Fibroblast of skin of abdomen (primary cell): Measurements from ENCODE around the gene MUC22.

ENCODE experiments used
- DNase-seq: peaks from one replicate; pipeline ENCODE4 v3.0.0-alpha.2; 2013

MUC22 gene

DNA sequence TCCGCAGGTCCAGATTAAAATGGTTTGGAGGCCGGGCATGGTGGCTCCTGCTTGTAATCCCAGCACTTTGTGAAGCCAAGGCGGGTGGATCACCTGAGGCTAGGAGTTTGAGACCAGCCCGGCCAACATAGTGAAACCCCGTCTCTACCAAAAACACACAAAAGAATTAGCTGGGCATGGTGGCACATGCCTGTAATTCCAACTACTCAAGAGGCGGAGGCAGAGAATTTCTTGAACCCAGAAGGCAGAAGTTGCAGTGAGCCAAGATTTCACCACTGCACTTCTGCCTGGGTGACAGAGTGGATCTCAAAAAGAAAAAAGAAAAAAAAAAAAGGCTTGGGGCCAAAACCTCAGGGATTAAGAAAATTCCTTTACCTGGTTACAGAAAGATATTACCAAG, 71.6 kb downstream of the MUC22 start:
- DNase-seq: no peak

DNA sequence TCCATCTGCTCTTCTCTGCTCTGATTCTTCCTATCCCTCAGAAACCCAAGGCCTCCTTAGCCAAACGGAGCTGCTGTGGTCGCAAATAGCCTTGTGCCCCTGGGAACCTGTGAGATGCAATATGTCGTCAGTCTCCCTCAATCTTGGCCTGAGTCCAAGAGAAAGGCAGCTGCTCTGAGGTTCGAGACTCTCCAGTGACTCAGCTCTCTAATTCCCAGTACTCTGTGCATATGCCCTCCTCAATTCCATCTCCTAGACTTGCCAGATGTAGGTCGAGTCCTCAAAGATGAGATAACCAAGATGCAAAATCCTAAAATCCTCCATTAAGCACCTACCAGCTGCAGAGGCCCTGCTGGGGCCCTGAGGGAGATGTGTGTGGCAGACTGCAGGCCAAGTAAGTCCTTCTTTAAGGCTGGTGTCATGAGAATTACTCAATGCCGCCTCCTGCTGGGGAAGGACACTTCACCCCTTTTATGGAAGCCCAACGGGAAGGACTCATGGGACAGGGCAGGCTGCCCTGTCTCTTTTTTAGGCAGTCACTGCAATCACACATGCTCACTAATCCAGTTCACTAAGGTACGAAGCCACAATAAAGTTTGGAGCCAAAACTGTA, 73.6 kb downstream of the MUC22 start:
- DNase-seq: peak; percentile 86
